Hepatocyte (in vitro differentiated cells): ENCODE results near the gene PNKP.

Experiments used
- EZH2 ChIP-seq: fragments of 200-600 bp; sonication (generic); IDR thresholded peaks from 2 replicates; pipeline ENCODE4 v1.6.1; 2016; ENCODE audit warnings: antibody characterized with exemption, mild to moderate bottlenecking, borderline replicate concordance
- TF ChIP-seq, protein P1 (sequence below): fragments of 200-600 bp; sonication (generic); IDR thresholded peaks from 2 replicates; pipeline ENCODE4 v1.5.1; 2016; ENCODE audit warnings: antibody characterized with exemption, mild to moderate bottlenecking; ENCODE audit not compliant: poor library complexity

GRCh38 chr19:49910179-49910578 lies 42.8 kb upstream of the PNKP start:
- TF ChIP-seq EZH2: no peak
- TF ChIP-seq, protein P1, sequence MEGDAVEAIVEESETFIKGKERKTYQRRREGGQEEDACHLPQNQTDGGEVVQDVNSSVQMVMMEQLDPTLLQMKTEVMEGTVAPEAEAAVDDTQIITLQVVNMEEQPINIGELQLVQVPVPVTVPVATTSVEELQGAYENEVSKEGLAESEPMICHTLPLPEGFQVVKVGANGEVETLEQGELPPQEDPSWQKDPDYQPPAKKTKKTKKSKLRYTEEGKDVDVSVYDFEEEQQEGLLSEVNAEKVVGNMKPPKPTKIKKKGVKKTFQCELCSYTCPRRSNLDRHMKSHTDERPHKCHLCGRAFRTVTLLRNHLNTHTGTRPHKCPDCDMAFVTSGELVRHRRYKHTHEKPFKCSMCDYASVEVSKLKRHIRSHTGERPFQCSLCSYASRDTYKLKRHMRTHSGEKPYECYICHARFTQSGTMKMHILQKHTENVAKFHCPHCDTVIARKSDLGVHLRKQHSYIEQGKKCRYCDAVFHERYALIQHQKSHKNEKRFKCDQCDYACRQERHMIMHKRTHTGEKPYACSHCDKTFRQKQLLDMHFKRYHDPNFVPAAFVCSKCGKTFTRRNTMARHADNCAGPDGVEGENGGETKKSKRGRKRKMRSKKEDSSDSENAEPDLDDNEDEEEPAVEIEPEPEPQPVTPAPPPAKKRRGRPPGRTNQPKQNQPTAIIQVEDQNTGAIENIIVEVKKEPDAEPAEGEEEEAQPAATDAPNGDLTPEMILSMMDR: no peak
